ENCODE results near the gene GPX3.

Gene GPX3, protein sequence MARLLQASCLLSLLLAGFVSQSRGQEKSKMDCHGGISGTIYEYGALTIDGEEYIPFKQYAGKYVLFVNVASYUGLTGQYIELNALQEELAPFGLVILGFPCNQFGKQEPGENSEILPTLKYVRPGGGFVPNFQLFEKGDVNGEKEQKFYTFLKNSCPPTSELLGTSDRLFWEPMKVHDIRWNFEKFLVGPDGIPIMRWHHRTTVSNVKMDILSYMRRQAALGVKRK

DNA sequence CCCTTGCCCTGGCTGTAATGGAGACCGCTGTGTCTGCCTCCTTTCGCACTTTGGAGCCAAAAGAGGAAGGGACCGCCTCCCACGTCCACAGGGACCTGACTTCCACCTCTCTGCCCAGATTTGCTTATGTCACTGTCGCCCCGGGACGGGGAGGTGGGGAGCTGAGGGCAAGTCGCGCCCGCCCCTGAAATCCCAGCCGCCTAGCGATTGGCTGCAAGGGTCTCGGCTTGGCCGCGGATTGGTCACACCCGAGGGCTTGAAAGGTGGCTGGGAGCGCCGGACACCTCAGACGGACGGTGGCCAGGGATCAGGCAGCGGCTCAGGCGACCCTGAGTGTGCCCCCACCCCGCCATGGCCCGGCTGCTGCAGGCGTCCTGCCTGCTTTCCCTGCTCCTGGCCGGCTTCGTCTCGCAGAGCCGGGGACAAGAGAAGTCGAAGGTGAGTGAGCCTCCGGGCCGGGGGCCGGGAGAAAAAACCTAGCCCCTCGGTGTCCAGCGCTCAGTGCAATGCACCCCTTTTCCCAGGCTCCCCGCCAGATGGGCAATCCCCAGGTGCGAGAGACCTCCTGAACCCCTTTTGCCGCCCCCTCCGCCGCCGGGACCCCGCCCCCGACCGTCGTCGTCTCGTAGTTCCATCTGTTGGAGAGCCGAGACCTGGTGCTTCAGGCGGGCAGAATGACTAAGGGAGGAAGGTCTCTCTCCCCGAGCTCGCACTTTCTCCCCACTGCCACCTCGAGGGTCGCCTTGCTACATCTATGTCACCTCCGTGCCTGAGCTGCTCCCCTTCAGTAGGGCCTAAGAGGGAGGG is at the start of gene GPX3:
Gene GPX3 (plus strand): TSS at position 288 of the 807 bp plus-strand sequence. CDS start 64 bp downstream, at position 352.
- Histone ChIP-seq H3K27me3 (peaks cover 28% of the 10 kb centered on the region), H3K36me3 (peaks cover 12% of the 10 kb centered on the region; the same call in 1 of the 2 replicates), H3K9ac (peak within 1 kb of the TSS; percentile 66; the same call in 1 of the 2 replicates), H3K4me1 (peaks cover 37% of the 10 kb centered on the region), H3K4me3 (peak within 1 kb of the TSS; percentile 71), H3K27ac (no peak within 1 kb of the TSS), H4K20me1 (peaks cover 14% of the 10 kb centered on the region; the same call in 1 of the 2 replicates), H3K9me3 (no peaks in the 10 kb centered on the region), H3K4me2 (peak within 1 kb of the TSS; percentile 99)
- TF ChIP-seq Cebpa-rat (IDR thresholded peaks at IDR 0.05) = no peak

GRCh38 chr5:150978590-150978989 is 41.8 kb upstream of the GPX3 start:
- Histone ChIP-seq H3K9me3 (peaks cover 40% of the 10 kb centered on the region), H3K27me3 (no peaks in the 10 kb centered on the region), H3K9ac (no peak overlapping the region), H3K4me3 (no peak overlapping the region), H3K36me3 (no peaks in the 10 kb centered on the region), H3K4me1 (no peaks in the 10 kb centered on the region), H3K4me2 (no peak overlapping the region), H4K20me1 (no peaks in the 10 kb centered on the region), H3K27ac (no peak overlapping the region)
- no peak for TF ChIP-seq Cebpa-rat (IDR thresholded peaks at IDR 0.05)

- TF ChIP-seq Cebpa-rat (IDR thresholded peaks at IDR 0.05) = no peak
Measured at GRCh38 chr5:150987746-150988145, 32.6 kb upstream of the GPX3 start.

GRCh38 chr5:150989695-150990094 is 30.7 kb upstream of the GPX3 start:
- Histone ChIP-seq H3K4me1 (no peaks in the 10 kb centered on the region), H3K4me2 (no peak overlapping the region), H4K20me1 (no peaks in the 10 kb centered on the region), H3K36me3 (no peaks in the 10 kb centered on the region), H3K27me3 (no peaks in the 10 kb centered on the region), H3K27ac (no peak overlapping the region), H3K9ac (no peak overlapping the region), H3K9me3 (peaks cover 34% of the 10 kb centered on the region), H3K4me3 (no peak overlapping the region)
- no peak for TF ChIP-seq Cebpa-rat (IDR thresholded peaks at IDR 0.05)

More at GRCh38 chr5:150987746-150988145, 32.6 kb upstream of the GPX3 start:
- Histone ChIP-seq H3K36me3 (no peaks in the 10 kb centered on the region), H3K4me3 (no peak overlapping the region), H3K9me3 (peaks cover 34% of the 10 kb centered on the region), H4K20me1 (no peaks in the 10 kb centered on the region), H3K9ac (no peak overlapping the region), H3K27me3 (no peaks in the 10 kb centered on the region), H3K27ac (no peak overlapping the region), H3K4me1 (no peaks in the 10 kb centered on the region), H3K4me2 (no peak overlapping the region)

GRCh38 chr5:150992705-150993104 is 27.7 kb upstream of the GPX3 start:
- Histone ChIP-seq H3K9ac (no peak overlapping the region), H3K9me3 (peaks cover 36% of the 10 kb centered on the region), H3K4me1 (no peaks in the 10 kb centered on the region), H3K27ac (no peak overlapping the region), H3K4me2 (no peak overlapping the region), H3K4me3 (no peak overlapping the region), H3K27me3 (no peaks in the 10 kb centered on the region), H3K36me3 (no peaks in the 10 kb centered on the region), H4K20me1 (no peaks in the 10 kb centered on the region)
- TF ChIP-seq Cebpa-rat (IDR thresholded peaks at IDR 0.05) = no peak

GRCh38 chr5:150993422-150993821 is 27.0 kb upstream of the GPX3 start:
- H3K9ac ChIP-seq = no peak overlapping the region
- H3K36me3 ChIP-seq = no peaks in the 10 kb centered on the region
- H3K9me3 ChIP-seq = peaks cover 39% of the 10 kb centered on the region
- TF ChIP-seq Cebpa-rat (IDR thresholded peaks at IDR 0.05) = no peak
- no peaks in the 10 kb centered on the region for H4K20me1 ChIP-seq
- no peak overlapping the region for H3K4me2 ChIP-seq
- no peak overlapping the region for H3K4me3 ChIP-seq
- H3K4me1 ChIP-seq = no peaks in the 10 kb centered on the region
- no peak overlapping the region for H3K27ac ChIP-seq
- H3K27me3 ChIP-seq = no peaks in the 10 kb centered on the region

- no peak overlapping the region for H3K4me2 ChIP-seq
- H3K4me3 ChIP-seq = no peak overlapping the region
- peaks cover 39% of the 10 kb centered on the region for H3K9me3 ChIP-seq
- no peak for TF ChIP-seq Cebpa-rat (IDR thresholded peaks at IDR 0.05)
- no peaks in the 10 kb centered on the region for H4K20me1 ChIP-seq
- H3K27me3 ChIP-seq = no peaks in the 10 kb centered on the region
- H3K9ac ChIP-seq = no peak overlapping the region
- H3K4me1 ChIP-seq = no peaks in the 10 kb centered on the region
- no peaks in the 10 kb centered on the region for H3K36me3 ChIP-seq
- H3K27ac ChIP-seq = no peak overlapping the region
Measured at GRCh38 chr5:150993826-150994412, 26.5 kb upstream of the GPX3 start.

DNA sequence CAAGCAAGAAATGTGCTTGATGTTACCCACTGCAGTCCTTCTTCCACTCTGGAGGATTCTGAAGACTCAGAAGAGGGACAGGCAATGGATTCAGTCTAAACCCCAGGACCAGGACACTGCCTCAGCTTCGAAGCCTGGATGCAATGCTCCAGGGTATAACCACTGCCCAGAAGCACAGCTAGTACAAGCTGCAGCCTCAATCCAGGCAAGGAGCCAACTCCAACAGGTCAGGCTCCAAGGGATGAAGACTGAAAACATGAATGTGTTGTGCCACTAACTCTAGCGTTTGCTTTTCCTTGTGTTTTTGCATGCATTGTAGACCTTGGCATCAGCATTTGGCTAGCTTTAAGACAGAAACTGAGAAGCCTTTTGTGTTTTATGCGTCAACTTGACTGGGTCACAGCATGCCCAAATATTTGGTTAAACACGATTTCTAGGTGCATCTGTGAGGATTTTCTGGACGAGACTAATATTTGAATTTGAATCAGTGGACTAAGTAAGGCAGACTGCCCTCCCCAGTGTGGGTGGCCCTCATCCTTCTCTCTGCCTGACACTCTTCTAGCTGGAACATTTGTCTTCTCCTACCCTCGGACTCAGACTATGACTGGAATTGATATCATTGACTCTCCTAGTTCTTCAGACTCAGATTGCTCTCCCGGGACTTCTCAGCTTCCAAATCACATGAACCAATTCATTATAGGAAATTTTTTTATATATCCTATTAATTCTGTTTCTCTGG is 20.5 kb upstream of the GPX3 start:
- Histone ChIP-seq H3K4me2 (no peak overlapping the region), H4K20me1 (no peaks in the 10 kb centered on the region), H3K9me3 (peaks cover 7% of the 10 kb centered on the region), H3K27me3 (no peaks in the 10 kb centered on the region), H3K4me1 (no peaks in the 10 kb centered on the region), H3K36me3 (no peaks in the 10 kb centered on the region), H3K27ac (no peak overlapping the region), H3K4me3 (no peak overlapping the region), H3K9ac (no peak overlapping the region)
- TF ChIP-seq Cebpa-rat (IDR thresholded peaks at IDR 0.05) = no peak

DNA sequence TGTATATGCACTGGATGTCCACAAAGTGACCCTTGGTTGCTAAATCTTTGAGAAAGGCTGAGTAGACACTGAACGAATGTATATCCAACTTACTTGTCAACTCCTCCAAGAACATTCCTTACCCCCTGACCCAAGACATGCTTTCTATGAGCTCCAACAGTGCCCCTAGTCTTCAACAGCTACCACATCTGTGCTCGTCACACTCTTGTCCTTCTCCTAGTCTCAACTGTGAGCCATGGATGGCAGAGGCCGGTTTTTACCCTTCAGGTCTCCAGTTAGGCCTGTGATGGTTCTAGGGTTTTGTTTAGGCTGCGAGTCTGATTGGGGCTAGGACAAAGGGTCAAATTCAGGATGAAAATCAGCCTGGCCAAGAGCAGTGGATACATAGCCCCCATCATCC is 19.0 kb upstream of the GPX3 start:
- TF ChIP-seq Cebpa-rat (IDR thresholded peaks at IDR 0.05) = no peak

More for the DNA sequence above, 19.0 kb upstream of the GPX3 start:
- no peak overlapping the region for H3K4me3 ChIP-seq
- no peaks in the 10 kb centered on the region for H3K27me3 ChIP-seq
- H4K20me1 ChIP-seq = no peaks in the 10 kb centered on the region
- no peak overlapping the region for H3K27ac ChIP-seq
- H3K9ac ChIP-seq = no peak overlapping the region
- H3K36me3 ChIP-seq = no peaks in the 10 kb centered on the region
- H3K9me3 ChIP-seq = 0 out of 2 replicates have a peak, but pooled peaks cover 7% of the 10 kb centered on the region
- no peaks in the 10 kb centered on the region for H3K4me1 ChIP-seq
- H3K4me2 ChIP-seq = no peak overlapping the region

Measured in BLaER1 (cell line).